NCI-H146 treated with DMSO at 0.1 percent for 48 hours (cell line): Measurements from ENCODE around the gene SLX4IP.
A peak's percentile ranks its signal among the peaks of the same experiment; 100 is the strongest.

Experiments
- DNase-seq: peaks from one replicate; lab custom pipeline; 2025; ENCODE audit not compliant: unreplicated experiment; lab: John Stamatoyannopoulos, UW

Gene SLX4IP

GRCh38 chr20:10547276-10548114, 112.4 kb downstream of the SLX4IP start:
- no peak for DNase-seq

GRCh38 chr20:10549511-10549910, 114.4 kb downstream of the SLX4IP start:
- DNase-seq = no peak

- DNase-seq = no peak
Measured at GRCh38 chr20:10550204-10551118, 115.4 kb downstream of the SLX4IP start.

- DNase-seq = no peak
Measured at GRCh38 chr20:10551732-10552724, 116.9 kb downstream of the SLX4IP start.

- peak; percentile 53 for DNase-seq
Measured at GRCh38 chr20:10553326-10553984, 118.3 kb downstream of the SLX4IP start.

GRCh38 chr20:10554285-10554684, 119.2 kb downstream of the SLX4IP start:
- DNase-seq = no peak

GRCh38 chr20:10555393-10555792, 120.3 kb downstream of the SLX4IP start:
- DNase-seq = no peak

GRCh38 chr20:10555865-10556308, 120.8 kb downstream of the SLX4IP start:
- no peak for DNase-seq

GRCh38 chr20:10556519-10557083, 121.5 kb downstream of the SLX4IP start:
- DNase-seq = no peak

GRCh38 chr20:10557685-10558084, 122.6 kb downstream of the SLX4IP start:
- DNase-seq = no peak

- DNase-seq = no peak
Measured at GRCh38 chr20:10558635-10559187, 123.6 kb downstream of the SLX4IP start.

- DNase-seq = no peak
Measured at GRCh38 chr20:10559266-10559665, 124.2 kb downstream of the SLX4IP start.

GRCh38 chr20:10560686-10561085, 125.6 kb downstream of the SLX4IP start:
- DNase-seq = no peak

- DNase-seq = no peak
Measured at GRCh38 chr20:10561302-10561701, 126.2 kb downstream of the SLX4IP start.

GRCh38 chr20:10562899-10563298, 127.8 kb downstream of the SLX4IP start:
- no peak for DNase-seq

GRCh38 chr20:10563935-10564492, 128.9 kb downstream of the SLX4IP start:
- DNase-seq = no peak

- DNase-seq = no peak
Measured at GRCh38 chr20:10565191-10565921, 130.3 kb downstream of the SLX4IP start.
